GM19238 (cell line): ENCODE measurements around the gene SYPL1.
A peak's percentile ranks its signal among the peaks of the same experiment; 100 is the strongest.

ENCODE experiments used
- DNase-seq: peaks from one replicate; pipeline ENCODE4 v3.0.0; 2011; ENCODE audit warnings: low spot score; ENCODE audit not compliant: insufficient read length

SYPL1 gene

DNA sequence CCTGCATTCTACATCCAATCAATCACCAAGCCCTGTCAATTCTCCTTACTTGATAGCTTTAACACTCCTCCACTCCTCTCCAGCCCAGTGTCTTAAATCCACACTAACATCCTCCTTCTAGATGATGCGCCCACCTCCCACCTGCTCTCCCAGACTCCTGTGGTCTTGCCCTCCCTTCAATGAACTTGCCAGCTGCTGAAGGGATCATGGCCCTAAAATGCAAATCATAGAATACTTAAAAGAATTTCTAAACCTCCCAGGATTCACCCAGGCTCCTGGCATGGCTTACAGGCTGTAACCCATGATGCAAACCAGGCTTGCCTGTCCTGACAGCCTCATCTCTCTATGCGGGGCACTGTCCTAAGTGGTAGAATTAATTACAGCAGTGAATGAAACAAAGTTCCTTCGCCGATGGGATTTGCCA is 43.6 kb downstream of the SYPL1 start:
- no peak for DNase-seq

DNA sequence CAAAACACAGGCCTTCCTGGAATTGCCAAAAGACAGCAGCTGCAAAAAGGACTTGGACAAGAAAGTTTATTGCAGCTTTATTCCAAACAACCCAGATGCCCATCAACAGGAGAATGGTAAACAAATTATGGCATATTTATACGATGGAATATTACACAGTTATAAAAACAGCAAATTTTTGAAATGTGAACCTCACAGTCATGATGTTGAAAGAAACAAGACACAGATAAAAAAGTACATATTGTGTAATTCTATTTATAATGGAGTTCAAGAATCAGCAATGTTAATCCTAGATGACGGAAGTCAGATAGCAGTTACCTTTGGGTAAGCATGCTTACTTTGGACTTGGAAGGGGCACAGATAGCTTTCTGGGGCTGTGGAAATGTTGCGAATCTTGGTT is 44.4 kb downstream of the SYPL1 start:
- DNase-seq: no peak

DNA sequence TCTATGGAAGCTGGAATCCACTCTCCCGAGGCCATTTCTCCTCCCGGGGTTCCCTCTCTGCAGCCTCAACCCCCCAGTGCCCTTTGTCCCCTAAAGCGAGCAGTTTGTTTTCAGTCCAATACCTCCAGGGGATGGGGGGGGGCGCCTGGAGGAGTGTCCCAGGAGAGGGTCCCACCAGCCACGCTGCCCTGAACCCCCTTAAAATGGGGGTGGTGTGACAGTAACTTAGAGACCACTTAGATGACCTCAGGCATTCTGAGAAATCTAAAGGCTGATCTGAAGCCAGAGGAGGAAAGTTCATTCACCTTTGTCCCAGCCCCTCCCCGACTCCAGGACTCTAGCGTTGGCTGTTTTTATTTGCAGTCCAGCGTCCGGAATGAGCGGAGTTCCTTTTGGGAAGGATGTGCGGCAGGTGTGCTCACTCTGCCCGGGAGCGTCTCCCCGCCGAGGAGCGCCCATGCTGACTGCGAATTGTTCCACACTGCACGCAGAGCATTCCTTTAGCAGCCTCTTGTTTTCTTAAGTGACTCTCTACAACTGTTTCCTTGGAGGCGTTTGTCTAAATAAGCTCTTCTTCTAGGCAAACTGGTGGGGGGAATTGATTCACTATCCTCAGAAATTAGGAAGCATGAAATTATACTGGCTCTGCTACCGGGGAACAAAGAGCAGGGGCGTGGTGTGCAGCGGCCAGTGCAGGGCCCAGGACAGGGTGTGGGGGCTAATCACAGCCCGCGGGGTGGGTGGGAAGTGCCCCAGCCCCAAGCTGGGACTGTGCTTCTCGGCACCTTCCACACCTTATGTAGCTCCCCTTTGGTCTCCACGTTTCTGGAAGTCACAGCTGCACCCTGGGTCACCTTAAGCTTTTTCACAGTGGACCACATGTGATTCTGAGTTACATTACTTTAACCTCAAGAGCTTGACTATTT is 46.3 kb downstream of the SYPL1 start:
- no peak for DNase-seq

DNA sequence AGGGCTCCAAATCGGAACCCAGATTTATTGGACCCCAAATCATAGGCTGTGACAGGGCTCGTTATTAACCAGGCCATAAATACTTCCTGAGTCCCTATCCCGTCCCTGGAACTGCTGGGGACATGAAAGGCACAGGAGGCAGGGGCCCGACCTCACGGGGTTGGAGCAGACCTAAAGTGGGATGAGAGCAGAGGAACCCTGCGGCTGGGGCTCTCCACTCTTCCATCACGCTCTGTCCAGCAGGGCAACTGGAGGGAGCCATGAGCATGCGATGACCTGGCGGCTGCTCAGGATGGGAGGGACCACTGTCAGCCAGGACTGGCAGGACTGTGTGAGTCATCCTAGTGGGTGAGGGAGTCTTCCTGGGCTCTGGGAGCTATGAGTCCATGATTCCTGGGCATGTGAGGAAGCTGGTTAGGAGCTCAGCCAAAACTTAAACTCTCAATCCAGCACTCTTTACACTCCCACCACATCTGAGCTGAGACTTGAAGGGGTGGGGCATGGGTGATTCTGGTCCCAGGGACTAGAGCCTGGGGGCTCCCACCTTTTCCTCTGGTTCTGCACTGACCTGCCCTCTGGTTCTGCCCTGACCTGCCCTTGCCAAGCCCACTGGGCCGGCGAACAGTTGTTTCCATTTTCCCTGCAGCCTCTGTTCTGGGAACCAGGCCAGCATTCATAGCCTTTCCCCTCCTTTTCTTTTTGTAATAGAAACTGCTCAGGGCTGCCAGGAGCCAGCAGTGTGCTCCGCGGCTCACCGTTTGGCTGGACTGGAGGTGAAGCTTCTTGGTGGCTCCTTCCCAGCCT is 47.1 kb downstream of the SYPL1 start:
- DNase-seq: no peak

DNA sequence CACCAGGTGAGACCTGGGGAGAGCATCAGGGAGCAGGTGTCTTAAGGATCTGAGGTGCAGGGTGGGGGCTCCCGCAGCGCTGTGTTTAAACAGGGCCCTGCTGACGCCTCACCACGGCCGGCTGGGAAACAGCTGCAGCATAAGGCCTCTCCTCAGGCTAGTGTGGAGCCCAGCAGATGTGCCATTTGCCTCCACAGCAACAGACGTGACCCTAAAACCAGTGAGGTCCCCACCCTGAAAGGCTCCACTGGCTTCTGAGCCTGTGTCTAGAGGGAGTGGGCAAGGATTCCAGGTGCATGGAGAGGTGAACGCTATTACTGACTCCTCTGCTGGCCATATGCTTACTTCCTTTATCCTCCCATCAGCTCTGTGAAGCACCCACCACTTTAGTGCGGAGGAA is 47.8 kb downstream of the SYPL1 start:
- DNase-seq: no peak

DNA sequence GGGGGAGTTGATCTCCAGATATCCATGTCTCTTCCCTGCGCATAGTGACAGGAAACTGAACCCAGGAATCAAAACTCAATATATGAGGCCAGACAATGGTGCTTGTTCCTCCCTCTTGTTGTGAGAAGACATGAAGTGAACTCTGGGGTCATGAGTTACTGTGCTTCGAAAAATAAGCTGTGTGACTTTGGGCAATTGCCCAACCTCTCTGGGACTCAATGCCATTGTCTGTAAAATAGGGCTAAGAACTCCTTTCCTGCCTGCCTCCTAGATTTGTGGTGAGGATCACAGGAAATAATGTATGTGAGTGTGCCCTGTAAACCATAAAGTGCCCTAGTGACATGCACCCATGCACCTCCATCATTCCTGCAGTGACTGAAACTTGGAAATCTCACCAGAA is 48.4 kb downstream of the SYPL1 start:
- DNase-seq: no peak

DNA sequence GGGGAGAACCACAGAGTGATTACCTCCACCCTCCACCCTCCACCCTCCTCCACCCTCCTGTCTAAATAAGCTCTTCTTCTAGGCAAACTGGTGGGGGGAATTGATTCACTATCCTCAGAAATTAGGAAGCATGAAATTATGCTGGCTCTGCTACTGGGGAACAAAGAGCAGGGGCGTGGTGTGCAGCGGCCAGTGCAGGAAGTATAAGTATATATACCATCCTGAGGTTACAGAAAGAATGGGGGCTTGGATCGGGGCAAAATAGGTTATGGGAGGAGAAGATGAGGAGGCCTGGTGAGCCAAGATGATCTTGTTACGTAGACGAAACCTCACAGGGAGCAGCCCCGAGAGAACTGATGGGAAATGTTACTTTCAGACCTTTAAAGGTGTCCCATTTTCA is 49.1 kb downstream of the SYPL1 start:
- DNase-seq: no peak

DNA sequence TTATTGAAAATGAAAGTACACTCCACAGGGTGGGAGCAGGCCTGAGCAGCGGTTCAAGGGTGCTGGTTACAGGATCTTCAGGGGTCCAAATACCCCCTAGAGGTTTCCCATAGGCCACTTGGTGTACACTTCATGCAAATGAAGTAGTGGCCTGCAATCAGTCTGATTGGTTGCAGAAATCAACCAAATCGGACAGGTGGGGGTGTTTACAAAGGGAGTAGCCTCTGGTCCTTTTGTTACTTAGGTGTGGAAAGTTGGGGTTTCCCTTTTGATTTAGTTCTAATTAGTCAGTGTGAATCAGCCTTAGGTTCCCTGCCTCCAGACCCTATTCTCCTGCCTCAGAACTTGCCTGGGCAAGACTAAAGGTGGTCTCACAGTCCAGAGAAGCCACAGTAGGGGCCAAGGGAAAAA is 49.6 kb downstream of the SYPL1 start:
- no peak for DNase-seq

DNA sequence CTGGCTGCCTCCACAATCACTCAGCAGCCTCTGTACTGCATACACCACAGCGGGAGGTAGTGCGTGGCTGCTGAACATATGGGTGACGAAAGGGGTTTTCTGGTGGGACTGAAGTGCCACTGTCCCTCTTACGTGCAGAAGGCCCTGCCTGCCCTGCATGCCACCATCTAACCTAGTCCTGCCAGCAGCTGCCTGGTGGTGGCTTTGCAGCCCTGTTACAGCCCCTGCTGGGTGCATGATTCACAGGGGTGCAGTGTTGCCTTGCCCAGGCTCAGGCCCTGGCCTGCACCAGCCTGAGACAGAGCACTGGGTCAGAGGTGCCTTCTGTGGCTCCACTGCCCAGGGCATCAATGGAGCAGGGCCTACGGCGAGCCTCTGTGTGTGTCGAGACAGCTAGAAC is 50.1 kb downstream of the SYPL1 start:
- DNase-seq: no peak

DNA sequence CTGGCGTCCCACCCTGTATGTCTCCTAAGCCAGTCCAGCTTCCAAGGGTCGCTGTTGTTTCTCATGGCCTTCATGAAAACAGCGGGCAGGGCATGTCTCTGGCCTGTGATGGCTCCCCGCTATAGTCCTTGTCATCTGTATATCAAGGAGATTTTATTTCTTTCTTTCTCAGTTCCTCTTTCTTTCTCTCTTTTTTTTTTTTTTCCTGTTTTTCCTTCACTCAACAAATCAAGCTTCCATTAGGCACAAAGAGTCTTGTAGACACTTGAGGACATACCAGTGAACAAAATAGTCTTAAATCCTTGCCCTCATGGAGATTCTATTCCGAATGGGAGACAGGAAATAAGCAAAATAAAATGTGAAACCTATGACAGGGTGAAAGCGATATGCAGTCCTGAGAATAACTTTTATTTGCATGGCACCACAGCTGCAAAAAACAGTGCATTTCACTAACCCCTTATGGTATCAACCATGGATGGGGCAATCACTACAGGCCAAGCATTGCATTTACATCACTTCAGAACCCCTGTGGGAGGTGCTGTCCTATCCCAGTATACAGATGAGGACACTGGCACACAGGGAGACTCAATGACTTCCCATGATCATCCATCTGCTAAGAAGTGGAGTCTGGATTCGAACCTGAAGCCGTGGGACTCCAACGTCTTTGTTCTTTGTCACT is 50.7 kb downstream of the SYPL1 start:
- no peak for DNase-seq

DNA sequence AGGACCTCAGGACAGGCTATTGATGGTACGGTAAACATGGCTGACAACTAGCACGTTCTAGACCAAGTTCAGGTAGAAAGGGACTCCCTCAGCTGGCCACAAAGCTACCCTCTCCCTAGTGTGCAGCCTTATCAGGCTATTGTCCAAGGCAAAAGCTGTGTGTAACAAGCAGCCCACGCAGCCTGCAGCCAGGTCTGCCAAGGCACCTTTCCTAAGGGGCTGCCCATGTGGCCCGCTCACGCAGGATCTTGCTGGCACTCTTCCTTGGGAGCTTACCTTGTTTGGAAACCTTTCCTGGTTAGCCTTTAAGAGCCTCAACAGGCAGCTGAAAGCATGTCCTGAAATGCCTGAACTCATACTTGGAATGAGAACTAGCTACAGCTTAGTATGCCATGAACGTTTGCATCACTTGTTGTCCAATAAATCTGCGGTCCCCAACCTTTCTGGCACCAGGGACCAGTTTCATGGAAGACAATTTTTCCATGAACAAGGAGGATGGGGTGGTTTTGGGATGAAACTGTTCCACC is 51.7 kb downstream of the SYPL1 start:
- no peak for DNase-seq

DNA sequence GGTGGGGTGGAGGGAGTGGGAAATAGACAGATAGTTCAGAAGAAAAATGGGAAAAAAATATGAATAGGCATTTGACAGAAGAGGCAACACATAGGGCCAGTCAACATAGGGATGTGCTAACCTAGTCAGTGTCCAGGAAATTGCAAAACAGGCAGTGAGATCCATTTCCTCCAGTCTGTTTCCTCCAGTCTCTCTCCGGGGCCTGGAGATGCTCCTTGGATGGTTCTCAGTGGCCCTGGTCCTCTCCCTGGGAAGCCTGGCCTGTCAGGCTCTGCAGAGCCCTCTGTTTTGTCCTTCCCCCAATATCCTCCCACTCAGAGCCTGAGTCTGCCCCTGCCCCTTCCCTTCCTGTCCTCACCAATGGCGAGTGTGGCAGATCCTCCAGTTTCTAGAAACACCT is 52.6 kb downstream of the SYPL1 start:
- no peak for DNase-seq

DNA sequence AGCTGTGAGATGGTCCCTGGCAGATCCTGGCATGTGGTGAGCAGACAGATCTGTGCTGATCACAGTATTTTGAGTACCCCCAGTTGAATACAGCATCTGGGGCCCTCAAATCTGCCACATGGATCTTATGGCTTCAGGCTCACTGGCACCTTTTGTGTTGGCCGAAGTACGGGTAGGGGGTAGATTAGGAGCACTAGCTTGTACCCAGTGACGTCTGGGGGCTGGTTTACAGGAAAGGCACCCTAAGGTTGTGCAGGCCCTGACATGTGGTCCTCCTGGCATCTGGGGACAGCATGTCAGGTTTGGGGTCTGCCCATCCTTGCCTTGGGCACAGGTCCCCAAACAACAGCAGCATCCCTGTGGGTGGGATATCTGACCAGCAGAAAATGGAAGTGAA is 53.2 kb downstream of the SYPL1 start:
- no peak for DNase-seq

DNA sequence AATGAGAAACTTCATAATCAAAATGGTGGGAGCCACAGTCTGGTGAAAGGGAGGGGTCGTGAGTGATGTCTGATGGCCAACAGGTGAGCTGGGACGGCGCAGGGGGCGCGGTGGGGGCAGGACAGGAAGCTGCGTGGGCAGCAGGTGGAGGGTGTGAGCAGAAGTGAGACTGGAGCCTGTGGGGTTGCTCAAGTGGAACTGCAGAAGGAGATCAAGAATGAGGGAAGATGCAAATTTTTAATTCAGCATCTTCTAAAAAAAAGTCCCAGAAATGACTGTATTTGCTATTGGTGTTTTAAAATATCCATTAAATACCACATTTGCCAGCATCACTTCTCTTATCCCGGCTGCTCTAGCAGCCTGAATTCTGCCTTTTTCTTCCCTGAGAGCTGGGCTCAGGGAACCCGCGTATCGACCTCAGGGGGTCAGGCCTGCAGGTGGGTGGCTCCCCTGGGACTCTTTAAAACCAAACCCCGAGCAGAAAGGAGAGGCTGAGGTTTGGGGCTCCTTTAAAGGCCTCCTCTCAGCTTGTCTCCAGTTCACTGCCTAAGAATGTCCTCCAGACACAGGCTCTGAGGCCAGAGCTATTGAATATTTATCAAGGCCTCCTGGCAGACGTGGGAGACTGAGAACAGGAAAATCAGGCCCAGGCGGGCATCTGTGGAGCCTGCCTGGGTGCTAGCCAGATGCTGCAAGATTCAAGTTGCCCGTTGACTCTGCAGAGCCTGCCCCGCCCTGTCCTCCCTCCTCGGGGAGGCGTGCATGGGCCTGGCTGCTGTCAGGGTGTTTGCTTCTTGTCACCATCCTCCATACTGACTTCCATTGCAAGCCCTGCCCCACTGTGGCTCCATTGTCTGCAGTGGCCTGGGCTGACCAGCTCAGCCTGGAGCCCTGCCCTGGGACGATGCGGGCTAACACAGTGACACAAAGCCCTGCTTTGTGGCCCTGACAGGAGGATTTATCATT is 53.9 kb downstream of the SYPL1 start:
- DNase-seq: peak; percentile 58

DNA sequence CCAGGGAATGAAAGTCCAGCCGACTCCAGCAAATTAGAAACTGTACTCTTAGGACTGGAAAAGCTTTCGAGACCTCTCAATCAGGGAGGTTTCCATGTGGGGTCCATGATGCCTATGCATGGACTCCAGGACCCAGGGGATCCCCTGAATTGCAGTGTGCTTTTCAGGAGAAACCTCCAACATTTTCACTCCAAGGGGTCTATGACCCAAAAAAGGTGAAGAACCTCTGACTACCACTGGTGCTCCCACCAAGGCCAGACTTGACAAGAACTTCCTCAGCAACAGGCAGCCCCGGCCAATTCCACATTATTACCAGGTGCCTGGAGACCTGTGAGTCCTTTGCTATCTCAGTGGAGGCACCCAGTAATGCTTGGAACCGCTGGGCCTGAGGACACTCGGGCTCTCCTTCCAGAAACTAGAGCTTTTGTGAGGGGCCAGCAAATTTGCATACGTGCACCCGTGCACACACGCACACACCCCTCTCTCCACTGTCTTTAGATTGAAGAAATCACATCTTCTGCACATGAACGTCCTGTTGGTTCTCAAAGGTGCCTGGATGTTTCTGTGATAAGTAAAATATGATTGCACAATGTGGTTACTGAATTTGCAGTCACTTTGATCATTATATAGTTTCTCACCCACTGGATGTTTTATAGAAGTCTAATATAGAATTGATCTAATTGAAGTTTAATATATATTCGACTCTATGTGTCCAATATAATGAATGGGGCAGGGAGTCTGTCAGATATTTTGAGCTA is 54.7 kb downstream of the SYPL1 start:
- DNase-seq: no peak

DNA sequence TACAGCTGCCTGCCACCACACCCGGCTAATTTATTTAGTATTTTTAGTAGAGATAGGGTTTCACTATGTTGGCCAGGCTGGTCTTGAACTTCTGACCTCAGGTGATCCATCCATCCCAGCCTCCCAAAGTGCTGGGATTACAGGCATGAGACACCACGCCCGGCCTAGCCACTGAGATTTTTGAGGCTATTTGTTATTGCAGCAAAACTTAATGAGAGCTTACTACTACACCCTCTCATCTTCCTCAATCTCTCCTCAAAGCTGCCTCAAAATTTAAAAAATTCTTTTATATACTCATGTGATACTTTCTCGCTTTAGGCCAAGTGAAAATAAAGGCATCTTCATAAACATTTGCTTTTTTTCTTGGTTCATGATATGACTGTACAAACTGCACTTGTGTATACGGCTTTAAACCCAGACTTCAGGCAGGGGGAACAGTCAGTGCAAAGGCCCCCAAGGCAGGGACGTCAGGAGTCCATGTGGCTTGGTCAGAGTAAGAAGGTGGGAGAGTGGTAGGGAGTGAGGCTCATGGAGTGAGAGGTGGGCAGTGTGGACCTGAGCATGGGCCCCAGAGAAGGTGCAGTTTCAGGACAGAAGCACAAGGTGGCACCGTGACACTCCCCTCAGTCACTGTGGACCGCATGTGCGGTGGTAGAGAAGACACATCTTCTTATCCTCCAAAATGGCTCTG is 55.5 kb downstream of the SYPL1 start:
- peak; percentile 69 for DNase-seq

DNA sequence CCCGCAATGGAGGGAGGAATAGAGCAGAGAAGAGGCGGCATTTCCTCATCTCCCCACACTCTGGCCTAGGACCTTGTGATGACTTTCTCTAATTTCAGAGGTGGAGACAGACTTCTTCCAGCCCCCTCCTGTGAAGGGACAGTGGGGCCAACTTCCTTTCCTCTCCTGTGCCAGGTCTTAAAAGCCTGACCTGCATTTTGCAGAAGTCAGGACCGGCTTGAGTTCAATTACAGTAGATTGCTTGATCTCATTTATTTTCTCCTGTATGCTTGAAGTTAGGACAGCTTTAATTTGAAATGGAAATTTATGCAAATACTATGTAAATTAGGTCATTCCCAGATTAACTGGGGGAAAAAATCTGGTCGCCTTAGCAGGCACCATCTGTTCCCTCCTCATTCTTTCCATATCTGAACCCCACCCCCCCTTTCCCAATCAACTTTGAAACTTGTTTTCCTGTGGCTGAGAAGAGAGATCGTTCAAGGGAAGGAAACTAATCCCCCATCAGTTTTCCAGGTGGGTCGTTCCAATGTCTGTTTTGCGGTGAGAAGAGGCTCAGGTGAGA is 57.1 kb downstream of the SYPL1 start:
- no peak for DNase-seq

DNA sequence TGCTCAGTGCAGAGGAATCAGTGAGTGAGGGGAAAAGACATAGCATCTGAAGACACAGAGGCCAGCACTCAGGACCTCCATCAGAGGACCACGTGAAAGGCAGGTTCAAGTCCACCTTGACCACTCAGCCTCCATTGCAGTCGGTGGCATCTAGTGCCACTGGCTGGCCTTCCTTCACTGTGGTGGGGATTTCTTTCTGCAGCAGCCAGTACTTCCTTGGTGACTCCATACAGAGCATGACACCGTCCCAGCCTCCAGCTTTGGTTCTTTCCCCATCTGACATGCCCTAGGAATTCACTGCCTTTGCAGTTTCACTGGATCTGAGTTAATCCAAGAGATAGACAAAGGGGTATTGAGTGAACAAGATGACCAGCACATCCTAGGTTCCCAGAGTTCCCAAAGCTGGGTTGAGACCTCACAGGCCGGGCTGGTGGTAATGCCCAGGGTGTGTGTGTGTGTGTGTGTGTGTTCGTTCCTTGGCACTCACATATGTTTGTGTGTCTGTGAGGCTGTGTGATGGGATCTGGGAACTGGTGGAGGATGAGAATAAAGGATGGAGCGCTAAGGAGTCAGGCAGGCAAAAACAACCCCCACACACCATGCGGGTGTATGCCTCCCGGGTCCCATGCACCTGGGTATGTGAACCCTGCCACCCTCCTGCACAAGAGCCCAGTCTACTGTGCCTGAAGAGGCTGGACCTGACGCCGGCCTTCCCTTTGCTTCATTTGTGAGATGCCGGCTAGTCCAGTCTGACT is 57.8 kb downstream of the SYPL1 start:
- no peak for DNase-seq
